Liver (tissue), 9 donors: ENCODE measurements around the gene SMOC2. TPM values are rescaled to one million over a fixed set of nuclear protein-coding genes. Genes with fewer than 3 reads are reported as not detected.

Experiments used
- DNase-seq: peaks from one replicate; pipeline ENCODE4 v3.0.0-alpha.2; 2017; ENCODE audit warnings: low spot score
- H3K27ac ChIP-seq, 2 donors: one replicate each; pipeline ENCODE4 v1.7.0; 2013; ENCODE audit warnings: inconsistent platforms in 2 of 2, low read length in 2 of 2, control low read depth in 1 of 2, low read depth in 1 of 2, mild to moderate bottlenecking in 1 of 2
- H3K27me3 ChIP-seq, 4 donors: one replicate each; pipeline versions ENCODE4 v1.6.1 to v1.7.0; 2013; ENCODE audit warnings: low read length in 3 of 4, inconsistent platforms in 1 of 4, mild to moderate bottlenecking in 1 of 4, moderate library complexity in 1 of 4; ENCODE audit not compliant: control insufficient read depth in 4 of 4, insufficient read depth in 4 of 4
- H3K36me3 ChIP-seq, 4 donors: one replicate each; pipeline versions ENCODE4 v1.6.1 to v1.7.0; 2013; ENCODE audit warnings: low read length in 3 of 4, mild to moderate bottlenecking in 3 of 4, low read depth in 1 of 4, moderate library complexity in 1 of 4; ENCODE audit not compliant: control insufficient read depth in 4 of 4, insufficient read depth in 3 of 4
- H3K4me1 ChIP-seq, 4 donors: one replicate each; pipeline versions ENCODE4 v1.6.1 to v1.7.0; 2013; ENCODE audit warnings: low read length in 3 of 4, mild to moderate bottlenecking in 3 of 4, moderate library complexity in 1 of 4; ENCODE audit not compliant: control insufficient read depth in 4 of 4, insufficient read depth in 4 of 4
- H3K4me3 ChIP-seq, 3 donors: one replicate each; pipeline versions ENCODE4 v1.6.1 to v1.7.0; 2013; ENCODE audit warnings: low read length in 3 of 3, control low read depth in 1 of 3, low read depth in 1 of 3, mild to moderate bottlenecking in 1 of 3
- H3K9ac ChIP-seq, 2 donors: one replicate each; pipeline ENCODE4 v1.7.0; 2013; ENCODE audit warnings: low read length in 2 of 2, mild to moderate bottlenecking in 2 of 2, moderate library complexity in 2 of 2, control low read depth in 1 of 2, low read depth in 1 of 2
- H3K9me3 ChIP-seq, 4 donors: one replicate each; pipeline versions ENCODE4 v1.6.1 to v1.7.0; 2013; ENCODE audit warnings: low read length in 3 of 4; ENCODE audit not compliant: control insufficient read depth in 4 of 4
- CTCF ChIP-seq: fragments of 150-350 bp; IDR thresholded peaks from 2 replicates; pipeline ENCODE4 v1.5.1; 2017; ENCODE audit warnings: improper control_type of control experiment, low read depth, low read length; ENCODE audit not compliant: missing input control
- EGR1 ChIP-seq, 2 donors: IDR thresholded peaks; 2 replicates each; pipeline ENCODE4 v1.6.1; 2016 to 2018; ENCODE audit warnings: antibody characterized with exemption in 2 of 2, low read depth in 2 of 2
- FOXA1 ChIP-seq: IDR thresholded peaks from 2 replicates; pipeline ENCODE4 v1.6.1; 2016; ENCODE audit warnings: antibody characterized with exemption
- FOXA2 ChIP-seq: IDR thresholded peaks from 2 replicates; pipeline ENCODE4 v1.6.1; 2016; ENCODE audit warnings: antibody characterized with exemption
- GABPA ChIP-seq, 2 donors: IDR thresholded peaks in 1 of 2; conservative IDR thresholded peaks in 1 of 2; 2 replicates each; pipeline ENCODE4 v1.6.1; 2016; ENCODE audit warnings: antibody characterized with exemption in 2 of 2, mild to moderate bottlenecking in 1 of 2, moderate library complexity in 1 of 2
- HNF4A ChIP-seq, 2 donors: conservative IDR thresholded peaks; 2 replicates each; pipeline ENCODE4 v1.6.1; 2016; ENCODE audit warnings: antibody characterized with exemption in 2 of 2, mild to moderate bottlenecking in 2 of 2
- HNF4G ChIP-seq: IDR thresholded peaks from 2 replicates; pipeline ENCODE4 v1.6.1; 2016; ENCODE audit warnings: antibody characterized with exemption
- JUND ChIP-seq, 2 donors: IDR thresholded peaks; 2 replicates each; pipeline ENCODE4 v1.6.1; 2016; ENCODE audit warnings: antibody characterized with exemption in 2 of 2
- NR2F2 ChIP-seq: IDR thresholded peaks from 2 replicates; pipeline ENCODE4 v1.6.1; 2016; ENCODE audit warnings: antibody characterized with exemption
- RAD21 ChIP-seq, 2 donors: IDR thresholded peaks; 2 replicates each; pipeline ENCODE4 v1.6.1; 2016; ENCODE audit warnings: antibody characterized with exemption in 2 of 2, mild to moderate bottlenecking in 2 of 2
- RXRA ChIP-seq, 2 donors: IDR thresholded peaks; 2 replicates each; pipeline ENCODE4 v1.6.1; 2017 to 2018; ENCODE audit warnings: antibody characterized with exemption in 2 of 2, mild to moderate bottlenecking in 1 of 2
- SP1 ChIP-seq: IDR thresholded peaks from 2 replicates; pipeline ENCODE4 v1.6.1; 2018; ENCODE audit warnings: antibody characterized with exemption, mild to moderate bottlenecking
- TAF1 ChIP-seq: conservative IDR thresholded peaks from 2 replicates; pipeline ENCODE4 v1.6.1; 2016; ENCODE audit warnings: antibody characterized with exemption, mild to moderate bottlenecking
- YY1 ChIP-seq: IDR thresholded peaks from 2 replicates; pipeline ENCODE4 v1.6.1; 2016; ENCODE audit warnings: antibody characterized with exemption, mild to moderate bottlenecking
- ZBTB33 ChIP-seq: IDR thresholded peaks from 2 replicates; pipeline ENCODE4 v1.6.1; 2016; ENCODE audit warnings: antibody characterized with exemption
- WGBS: extraction: QIAGEN DNeasy Blood & Tissue Kit; methylation state at CpG from one replicate; pipeline ENCODE4 v1.1.7; 2013; 5-methylcytosine and 5-hydroxymethylcytosine counted together
- polyA plus RNA-seq, 2 donors: library from polyadenylated mRNA; stranded (reverse) in 1 of 2; unstranded in 1 of 2; fragments of 200-250 nt in 1 of 2; fragments of >200 nt in 1 of 2; fragmentation: Nextera tagmentation in 1 of 2; extraction: Ambion mirVana in 1 of 2; gene quantifications; one replicate each; pipeline versions ENCODE4 v1.2.1 to v1.2.3, GENCODE V29; 2013 to 2015
- total RNA-seq, 2 donors: library from RNA; depleted of rRNA; stranded (reverse); fragments of >200 nt; gene quantifications; one replicate each; pipeline ENCODE4 v1.2.3, GENCODE V29; 2014
- TF ChIP-seq, protein P1 (sequence below): IDR thresholded peaks from 2 replicates; pipeline ENCODE4 v1.6.1; 2016; ENCODE audit warnings: antibody characterized with exemption
- donor health status: healthy.
- donor health status: healthy.
- donor health status: healthy.
- donor health status: healthy.
- donor health status: healthy.

The SMOC2 gene
- total and polyA plus RNA-seq, 4 donors, result 0.23 to 1.9 (median 1.1) TPM

- TF ChIP-seq ZBTB33 (no peak), EGR1 (IDR thresholded peaks at IDR 0.05; ENCODE audit: low read depth in 2 of 2) (no peak), HNF4A (conservative IDR thresholded peaks at IDR 0.05) (no peak), SP1 (no peak), JUND (IDR thresholded peaks at IDR 0.05) (no peak), NR2F2 (no peak), FOXA1 (no peak), FOXA2 (no peak), YY1 (no peak)
These were observed 76.2 kb downstream of the SMOC2 start (continued) for GRCh38 chr6:168516944-168517741.

GRCh38 chr6:168517742-168518347, 76.9 kb downstream of the SMOC2 start:
- no peak for DNase-seq
- no peak for TF ChIP-seq SP1
- Histone ChIP-seq H3K4me1 (no peaks in the 10 kb centered on the region), H3K36me3 (no peaks in the 10 kb centered on the region), H3K27ac (no peak overlapping the region), H3K9me3 (no peaks in the 10 kb centered on the region), H3K27me3 (no peaks in the 10 kb centered on the region), H3K9ac (no peak overlapping the region), H3K4me3 (no peak overlapping the region)
- WGBS, result 83% methylated on average over 39 of the region's 39 CpGs

DNA sequence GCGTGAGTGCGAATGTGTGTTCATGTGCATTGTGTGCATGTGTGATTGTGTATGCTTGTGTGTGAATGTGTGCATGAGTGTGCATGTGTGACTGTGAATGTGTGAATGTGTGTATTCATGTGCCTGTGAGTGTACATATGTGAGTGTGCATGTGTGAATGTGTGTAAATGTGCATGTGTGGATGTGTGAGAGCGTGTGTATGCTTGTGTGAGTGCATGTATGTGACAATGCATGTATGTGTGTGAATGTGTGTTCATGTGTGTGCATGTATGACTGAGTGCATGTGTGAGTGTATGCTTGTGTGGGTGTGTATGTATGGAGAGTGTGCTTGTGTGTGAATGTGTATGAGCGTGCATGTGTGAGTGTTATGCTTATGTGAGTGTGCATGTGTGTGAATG, 77.4 kb downstream of the SMOC2 start:
- Histone ChIP-seq H3K27ac (no peak overlapping the region), H3K9me3 (no peaks in the 10 kb centered on the region), H3K9ac (no peak overlapping the region), H3K27me3 (no peaks in the 10 kb centered on the region), H3K36me3 (no peaks in the 10 kb centered on the region), H3K4me1 (no peaks in the 10 kb centered on the region), H3K4me3 (no peak overlapping the region)
- no peak for DNase-seq
- TF ChIP-seq NR2F2 (no peak), RAD21 (IDR thresholded peaks at IDR 0.05) (no peak)
- WGBS, result 79% methylated on average over 4 of the region's 4 CpGs

- no peak for DNase-seq
- Histone ChIP-seq H3K4me1 (no peaks in the 10 kb centered on the region), H3K4me3 (no peak overlapping the region), H3K27me3 (no peaks in the 10 kb centered on the region), H3K27ac (no peak overlapping the region), H3K9me3 (no peaks in the 10 kb centered on the region), H3K36me3 (no peaks in the 10 kb centered on the region), H3K9ac (no peak overlapping the region)
- 95% methylated on average over 21 of the region's 21 CpGs for WGBS
- no peak for TF ChIP-seq RXRA (IDR thresholded peaks at IDR 0.05)
- TF ChIP-seq TAF1, result no peak
- TF ChIP-seq CTCF, result no peak
- TF ChIP-seq, protein P1, sequence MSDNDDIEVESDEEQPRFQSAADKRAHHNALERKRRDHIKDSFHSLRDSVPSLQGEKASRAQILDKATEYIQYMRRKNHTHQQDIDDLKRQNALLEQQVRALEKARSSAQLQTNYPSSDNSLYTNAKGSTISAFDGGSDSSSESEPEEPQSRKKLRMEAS, result no peak
- no peak for TF ChIP-seq HNF4A (conservative IDR thresholded peaks at IDR 0.05)
- no peak for TF ChIP-seq HNF4G
- TF ChIP-seq JUND (IDR thresholded peaks at IDR 0.05), result no peak
- TF ChIP-seq FOXA1, result no peak
- no peak for TF ChIP-seq GABPA (IDR thresholded peaks at IDR 0.05 in 1 of 2, conservative IDR thresholded peaks at IDR 0.05 in 1 of 2)
- TF ChIP-seq SP1, result no peak
These were observed 77.9 kb downstream of the SMOC2 start for GRCh38 chr6:168518867-168519266.
